Measurements from ENCODE around the gene SNX8.
A peak's percentile ranks its signal among the peaks of the same experiment; 100 is the strongest.
"Not testable (repeated sequence)": the region's sequence is repeated elsewhere in the genome, so short reads cannot be mapped to it uniquely, and the experiment has no call there.

SNX8 gene

GRCh38 chr7:2289621-2290020, 24.6 kb downstream of the SNX8 start:
- DNase-seq, result no peak

- no peak for DNase-seq
These were observed 25.1 kb downstream of the SNX8 start for GRCh38 chr7:2289111-2289586.

- DNase-seq, result no peak
These were observed 25.7 kb downstream of the SNX8 start for GRCh38 chr7:2288503-2288902.

DNA sequence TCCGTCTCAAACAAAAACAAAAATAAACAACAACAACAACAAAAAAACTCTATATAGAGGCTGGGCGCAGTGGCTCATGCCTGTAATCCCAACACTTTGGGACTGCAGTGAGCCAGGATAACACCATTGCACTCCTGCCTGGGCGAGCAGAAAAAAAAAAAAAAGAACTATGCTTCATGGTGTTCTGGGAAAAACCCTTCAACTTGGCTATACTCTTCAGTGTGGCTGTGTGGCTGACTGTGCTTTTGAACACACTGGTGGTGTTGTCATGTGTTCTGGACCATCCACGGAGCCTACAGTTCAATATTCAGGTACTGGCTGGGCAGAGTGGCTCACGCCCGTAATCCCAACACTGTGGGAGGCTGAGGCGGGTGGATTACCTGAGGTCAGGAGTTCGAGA, 26.5 kb downstream of the SNX8 start:
- DNase-seq, result no peak

- no peak for DNase-seq
These were observed 31.2 kb downstream of the SNX8 start for GRCh38 chr7:2283074-2283473.

GRCh38 chr7:2282185-2282751, 32.0 kb downstream of the SNX8 start:
- DNase-seq, result no peak

DNA sequence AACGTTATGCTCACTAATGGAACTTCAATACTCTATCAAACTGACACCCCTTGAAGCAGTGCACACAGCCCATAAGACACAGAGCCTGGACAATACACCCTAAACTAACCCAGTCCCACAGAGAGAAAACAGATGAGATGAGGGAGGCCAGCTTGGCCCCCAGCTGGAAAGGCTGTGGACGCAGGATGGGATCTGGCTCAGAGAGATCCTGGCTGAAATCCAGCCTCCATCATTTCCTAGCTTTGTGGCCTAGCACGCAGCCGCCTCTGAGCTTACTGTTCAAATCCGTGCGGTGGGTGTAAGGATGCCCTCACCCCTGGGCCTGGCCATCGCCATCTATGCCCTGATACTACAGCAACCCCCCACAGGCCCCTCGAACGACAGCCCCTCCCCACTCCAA, 32.7 kb downstream of the SNX8 start:
- no peak for DNase-seq

GRCh38 chr7:2280424-2280823, 33.8 kb downstream of the SNX8 start:
- DNase-seq, result no peak

DNA sequence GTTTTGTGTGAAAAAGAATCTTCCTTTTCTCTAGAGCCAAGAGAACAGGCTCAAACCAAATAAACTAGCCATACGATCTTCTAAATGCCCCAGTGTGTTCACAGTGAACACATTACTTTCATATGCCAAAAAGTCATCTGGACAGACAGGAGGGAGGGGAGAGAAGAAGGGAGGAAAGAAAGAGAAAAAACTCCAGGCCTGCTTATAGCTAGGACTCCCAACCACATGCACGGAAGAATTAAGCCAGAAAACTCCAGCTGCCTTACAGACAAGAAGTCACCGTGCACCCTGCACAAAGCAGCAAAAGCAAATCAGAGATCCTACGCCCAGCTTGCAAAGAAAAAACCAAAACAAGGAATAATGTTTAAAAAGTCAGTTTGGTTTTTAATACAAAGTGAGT, 34.3 kb downstream of the SNX8 start:
- DNase-seq, result no peak

DNA sequence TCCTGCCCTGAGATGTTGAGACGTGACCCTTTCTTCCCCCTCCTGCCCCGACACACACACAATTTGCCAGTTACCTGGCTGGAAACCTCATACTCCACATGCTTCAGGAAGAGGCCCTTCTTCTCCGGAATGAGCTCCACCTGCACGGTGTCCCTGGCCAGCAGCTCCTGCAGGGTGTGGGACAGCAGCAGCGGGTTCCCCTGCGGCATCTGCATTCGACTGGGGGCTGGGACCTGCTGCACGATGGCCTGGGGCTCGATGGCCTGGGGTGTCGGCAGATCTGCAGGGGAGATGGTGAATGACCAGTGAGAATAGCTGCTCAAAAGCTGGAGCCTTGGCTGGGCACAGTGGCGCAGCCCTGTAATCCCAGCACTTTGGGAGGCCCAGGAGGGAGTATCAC, 36.2 kb downstream of the SNX8 start:
- no peak for DNase-seq

- no peak for DNase-seq
These were observed 38.1 kb downstream of the SNX8 start for GRCh38 chr7:2276107-2276506.

- no peak for DNase-seq
These were observed 39.1 kb downstream of the SNX8 start for GRCh38 chr7:2275101-2275500.

- no peak for DNase-seq
These were observed 39.6 kb downstream of the SNX8 start for GRCh38 chr7:2274666-2275065.

- DNase-seq, result no peak
These were observed 40.4 kb downstream of the SNX8 start for GRCh38 chr7:2273866-2274265.

DNA sequence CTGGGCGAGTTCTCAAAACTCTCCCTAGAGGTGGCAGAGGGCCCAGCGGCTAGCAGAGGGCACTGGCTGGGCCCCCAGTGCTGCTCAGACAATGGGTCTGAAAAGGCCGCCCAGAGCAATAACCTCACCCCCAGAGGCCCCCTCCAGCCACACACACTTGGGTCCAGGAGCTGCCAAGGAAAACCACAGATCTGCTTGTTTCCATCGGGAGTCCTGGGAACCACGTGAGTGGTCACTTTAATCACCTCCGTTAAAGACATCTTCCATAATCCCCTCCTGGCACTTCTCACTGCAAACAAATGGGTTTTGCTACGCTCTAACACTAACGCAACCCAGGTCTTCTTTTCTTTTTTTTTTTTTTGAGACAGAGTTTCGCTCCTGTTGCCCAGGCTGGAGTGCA, 42.2 kb downstream of the SNX8 start:
- no peak for DNase-seq

- no peak for DNase-seq
These were observed 42.8 kb downstream of the SNX8 start for GRCh38 chr7:2271273-2272026.

GRCh38 chr7:2270495-2270894, 43.7 kb downstream of the SNX8 start:
- DNase-seq, result no peak

- DNase-seq, result no peak
These were observed 44.2 kb downstream of the SNX8 start for GRCh38 chr7:2269991-2270460.

- DNase-seq, result not testable (repeated sequence)
These were observed 44.9 kb downstream of the SNX8 start for GRCh38 chr7:2269089-2269990.

GRCh38 chr7:2266911-2267310, 47.3 kb downstream of the SNX8 start:
- no peak for DNase-seq

DNA sequence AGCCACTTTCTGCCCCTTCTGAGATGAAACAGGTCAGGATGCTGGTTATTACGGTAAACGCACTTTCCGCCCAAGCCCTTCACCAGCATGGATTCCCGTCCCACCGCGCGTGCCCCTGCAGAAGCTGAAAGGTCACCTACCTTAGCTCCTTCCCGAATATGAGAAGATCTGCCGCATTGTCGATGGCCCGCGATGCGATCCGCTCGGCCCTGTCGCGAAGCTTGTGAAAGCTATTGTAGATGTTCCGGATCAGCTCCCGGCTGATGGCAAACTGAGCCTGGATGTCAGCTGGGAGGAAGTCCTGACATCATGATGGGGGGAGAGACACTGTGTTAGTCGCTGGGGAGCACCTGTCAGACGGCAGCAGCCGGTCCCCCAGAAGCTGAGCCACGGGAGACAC, 50.1 kb downstream of the SNX8 start:
- DNase-seq, result no peak

- DNase-seq, result no peak
These were observed 51.1 kb downstream of the SNX8 start for GRCh38 chr7:2263176-2263575.

DNA sequence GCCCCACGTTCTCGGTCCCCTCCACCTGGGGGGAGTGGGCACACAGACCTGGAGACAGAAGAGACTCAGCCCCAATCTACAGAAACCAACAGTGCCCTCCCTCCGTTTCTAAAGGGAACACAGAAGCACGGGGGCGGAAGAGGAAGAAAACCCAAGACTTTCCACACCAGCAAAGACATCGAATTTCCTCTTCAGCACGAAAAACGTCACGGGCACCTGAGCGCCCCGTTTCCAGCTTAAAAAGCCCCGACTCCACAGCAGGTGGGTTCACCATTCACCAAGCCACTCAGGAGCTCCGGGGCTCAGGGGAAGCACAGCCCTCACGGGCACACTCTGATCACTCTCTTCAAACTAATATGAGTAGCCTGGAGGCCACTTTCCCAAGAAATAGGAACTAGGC, 52.6 kb downstream of the SNX8 start:
- DNase-seq, result no peak

DNA sequence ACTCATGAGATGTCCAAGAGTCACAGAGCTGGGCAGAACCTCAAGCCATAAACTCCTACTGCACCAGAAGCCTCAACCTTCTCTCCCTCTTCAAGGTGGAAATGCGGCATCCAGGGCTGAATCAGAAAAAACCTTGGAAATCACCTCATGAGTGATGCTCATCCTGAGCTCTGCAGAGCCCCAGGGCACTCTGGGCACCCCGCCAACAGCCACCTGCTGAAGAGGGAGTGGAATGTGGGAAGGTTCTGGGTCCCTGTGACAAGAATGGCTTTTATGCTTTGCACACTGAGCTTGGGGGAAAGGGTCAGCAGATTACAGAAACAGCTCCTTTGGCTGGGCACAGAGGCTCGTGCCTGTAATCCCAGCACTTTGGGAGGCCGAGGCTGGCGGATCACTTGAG, 53.4 kb downstream of the SNX8 start:
- DNase-seq, result peak; percentile 33
